ENCODE measurements around the gene PTS. TPM values are rescaled to one million over a fixed set of nuclear protein-coding genes. Genes with fewer than 3 reads are reported as not detected.

The PTS gene
- total and polyA plus RNA-seq, 9 of the 15 experiments (the other 6 are each of a cell fraction or from before 2014, with no cell fraction given), result 27.1 to 72.7 (median 41.1) TPM

GRCh38 chr11:112178936-112179335 is 47.3 kb upstream of the PTS start:
- CTCF ChIA-PET (ENCODE audit: low intra/inter-chr PET ratio), result no interaction called here

More at GRCh38 chr11:112178936-112179335, 47.3 kb upstream of the PTS start:
- Histone ChIP-seq H3K27me3 (ENCODE audit: control insufficient read depth in 2 of 2, insufficient read depth in 2 of 2, low read length in 2 of 2) (peaks cover 0 to 8% of the 10 kb centered on the region in 2 experiments; a peak in 2 of 5 replicates), H3K4me2 (ENCODE audit: insufficient read depth, low read length) (peak overlapping the region; percentile 38; the same call in 1 of the 2 replicates), H3K79me2 (ENCODE audit: control insufficient read depth, insufficient read depth, low read length) (no peaks in the 10 kb centered on the region), H3K36me3 (ENCODE audit: control insufficient read depth, insufficient read depth, low read length) (no peaks in the 10 kb centered on the region), H3K4me3 (no peak overlapping the region), H3K9me3 (replicated peaks; ENCODE audit: control insufficient read depth, insufficient read depth, low read depth, low read length) (no peaks in the 10 kb centered on the region), H3K9me1 (ENCODE audit: control insufficient read depth, insufficient read depth, low read length) (no peaks in the 10 kb centered on the region), H2AFZ (ENCODE audit: low read depth, low read length) (no peak overlapping the region), H3K9ac (ENCODE audit: insufficient read depth in 1 of 2, low read depth in 2 of 2, low read length in 2 of 2) (no peak overlapping the region), H4K20me1 (replicated peaks; ENCODE audit: control insufficient read depth, insufficient read depth, low read length) (peaks cover 3% of the 10 kb centered on the region; the same call in 1 of the 2 replicates), H3K4me1 (replicated peaks in 1 of 2; ENCODE audit: control insufficient read depth in 2 of 2, insufficient read depth in 2 of 2, low read length in 2 of 2) (peaks cover 0 to 8% of the 10 kb centered on the region in 2 experiments; a peak in 2 of 5 replicates), H3K27ac (ENCODE audit: extremely low read depth, low read depth, low read length) (no peak overlapping the region)
- no TSS peak for BruUV-seq (replicated peaks)
- ATAC-seq, result no peak
- intact Hi-C loops (cut with micrococcal nuclease) (no loop called here), in situ Hi-C loops (cut with MboI) (no loop called here)
- POLR2A ChIA-PET, result interaction anchor here (0.6 kb wide), 1 partner anchor 106 kb away, joined by 3 read pairs; no protein-coding TSS in a partner anchor
- no peak for FAIRE-seq
- TF ChIP-seq POLR3A (IDR thresholded peaks at IDR 0.05; ENCODE audit: borderline replicate concordance, extremely low read depth, insufficient read depth, insufficient read length) (no peak), VEZF1 (CRISPR knock-in tag; IDR thresholded peaks at IDR 0.05) (no peak), ZNF785 (CRISPR knock-in tag; IDR thresholded peaks at IDR 0.05) (no peak), E2F3 (CRISPR knock-in tag; IDR thresholded peaks at IDR 0.05) (no peak), ZNF121 (CRISPR knock-in tag; conservative IDR thresholded peaks at IDR 0.05) (no peak), RFX7 (CRISPR knock-in tag; IDR thresholded peaks at IDR 0.05) (no peak), NR1H2 (CRISPR knock-in tag; IDR thresholded peaks at IDR 0.05) (no peak), NBN (IDR thresholded peaks at IDR 0.05; ENCODE audit: low read depth) (no peak), ZNF384 (IDR thresholded peaks at IDR 0.05; ENCODE audit: low read depth, low read length) (no peak), DPF2 (IDR thresholded peaks at IDR 0.05) (no peak), TEAD4 (IDR thresholded peaks at IDR 0.05; ENCODE audit: low read length) (no peak), TEAD4 (CRISPR knock-in tag; IDR thresholded peaks at IDR 0.05; ENCODE audit: borderline replicate concordance) (no peak), XRCC4 (IDR thresholded peaks at IDR 0.05; ENCODE audit: extremely low read depth, insufficient read depth, insufficient read length) (no peak), COPS2 (conservative IDR thresholded peaks at IDR 0.05) (no peak)
- 5% methylated on average over 3 of the region's 3 CpGs for WGBS (ENCODE audit: insufficient coverage, low coverage, missing lambda C conversion rate)
- no peak for DNase-seq (ENCODE audit: extremely low read depth in 1 of 4, low spot score in 3 of 4)

Data from K562 (cell line).